ENCODE measurements around the gene LSMEM2. TPM values are rescaled to one million over a fixed set of nuclear protein-coding genes. Genes with fewer than 3 reads are reported as not detected.

Gene LSMEM2
- total RNA-seq, 3 donors from 2014 or later (not counting 1 experiment from before 2014, with no cell fraction given) = not detected

- under 1% methylated on average over 75 of the region's 75 CpGs for WGBS (ENCODE audit: insufficient coverage)
Measured at GRCh38 chr3:50235716-50236483, 43.0 kb upstream of the LSMEM2 start, which contains the start of gene GNAI2. Gene GNAI2, plus strand, starts transcription at chr3:50236204. Its CDS starts 132 bp downstream, at chr3:50236336.

GRCh38 chr3:50236484-50237132 lies 42.3 kb upstream of the LSMEM2 start:
- H3K9me3 ChIP-seq (ENCODE audit: control insufficient read depth, insufficient read depth, low read length) = no peaks in the 10 kb centered on the region
- peak overlapping the region; percentile 96 for H3K4me3 ChIP-seq (ENCODE audit: low read length)
- H3K27ac Mint-ChIP-seq = peak overlapping the region; percentile 95 to 96
- no peaks in the 10 kb centered on the region for H3K9me3 Mint-ChIP-seq
- under 1% methylated on average over 13 of the region's 13 CpGs for WGBS (ENCODE audit: insufficient coverage)
- no peaks in the 10 kb centered on the region for H3K36me3 Mint-ChIP-seq
- no peaks in the 10 kb centered on the region for H3K27me3 Mint-ChIP-seq (ENCODE audit: low read depth in 2 of 2)
- no peak for TF ChIP-seq CTCF (IDR thresholded peaks at IDR 0.05)
- peak overlapping the region; percentile 87 for H3K27ac ChIP-seq (ENCODE audit: low read length)
- H3K36me3 ChIP-seq (ENCODE audit: control insufficient read depth, insufficient read depth, low read length) = peaks cover 17% of the 10 kb centered on the region
- ATAC-seq (no peak), DNase-seq (no peak)
- H3K27me3 ChIP-seq (ENCODE audit: control insufficient read depth, insufficient read depth, low read length) = no peaks in the 10 kb centered on the region
- intact Hi-C loops (cut with micrococcal nuclease) = no loop called here
- peaks cover 57% of the 10 kb centered on the region for H3K4me1 ChIP-seq (ENCODE audit: control insufficient read depth, insufficient read depth, low read length)
- peak overlapping the region; percentile 98 for H3K4me3 Mint-ChIP-seq
- peaks cover 38 to 55% of the 10 kb centered on the region in 2 donors for H3K4me1 Mint-ChIP-seq

More at GRCh38 chr3:50235716-50236483, 43.0 kb upstream of the LSMEM2 start, which contains the start of gene GNAI2:
- peak; percentile 98 to 99 for DNase-seq
- peak; percentile 85 to 97 (median 88) for ATAC-seq
- TF ChIP-seq CTCF (IDR thresholded peaks at IDR 0.05) = no peak
- Mint-ChIP-seq H3K27me3 (ENCODE audit: low read depth in 2 of 2) (no peaks in the 10 kb centered on the region), H3K4me1 (peaks cover 32 to 49% of the 10 kb centered on the region in 2 donors), H3K36me3 (no peaks in the 10 kb centered on the region), H3K9me3 (no peaks in the 10 kb centered on the region), H3K27ac (peak within 1 kb of the TSS; percentile 95 to 96), H3K4me3 (peak within 1 kb of the TSS; percentile 98)
- intact Hi-C loops (cut with micrococcal nuclease) = loop anchor here (1.0 kb wide), 1 partner anchor 9 kb away; no protein-coding TSS in a partner anchor
- peaks cover 50% of the 10 kb centered on the region for H3K4me1 ChIP-seq (ENCODE audit: control insufficient read depth, insufficient read depth, low read length)
- peaks cover 17% of the 10 kb centered on the region for H3K36me3 ChIP-seq (ENCODE audit: control insufficient read depth, insufficient read depth, low read length)
- no peaks in the 10 kb centered on the region for H3K9me3 ChIP-seq (ENCODE audit: control insufficient read depth, insufficient read depth, low read length)
- peak within 1 kb of the TSS; percentile 96 for H3K4me3 ChIP-seq (ENCODE audit: low read length)
- no peaks in the 10 kb centered on the region for H3K27me3 ChIP-seq (ENCODE audit: control insufficient read depth, insufficient read depth, low read length)
- peak within 1 kb of the TSS; percentile 87 for H3K27ac ChIP-seq (ENCODE audit: low read length)

GRCh38 chr3:50237133-50237651 lies 41.7 kb upstream of the LSMEM2 start:
- peaks cover 63% of the 10 kb centered on the region for H3K4me1 ChIP-seq (ENCODE audit: control insufficient read depth, insufficient read depth, low read length)
- TF ChIP-seq CTCF (IDR thresholded peaks at IDR 0.05) = no peak
- peak; percentile 29 to 67 for DNase-seq
- H3K4me3 ChIP-seq (ENCODE audit: low read length) = peak overlapping the region; percentile 96
- peak overlapping the region; percentile 95 to 96 for H3K27ac Mint-ChIP-seq
- no peaks in the 10 kb centered on the region for H3K36me3 Mint-ChIP-seq
- ATAC-seq = no peak
- peaks cover 17% of the 10 kb centered on the region for H3K36me3 ChIP-seq (ENCODE audit: control insufficient read depth, insufficient read depth, low read length)
- peak overlapping the region; percentile 87 for H3K27ac ChIP-seq (ENCODE audit: low read length)
- peak overlapping the region; percentile 98 for H3K4me3 Mint-ChIP-seq
- no peaks in the 10 kb centered on the region for H3K27me3 Mint-ChIP-seq (ENCODE audit: low read depth in 2 of 2)
- no peaks in the 10 kb centered on the region for H3K9me3 ChIP-seq (ENCODE audit: control insufficient read depth, insufficient read depth, low read length)
- no peaks in the 10 kb centered on the region for H3K9me3 Mint-ChIP-seq
- H3K27me3 ChIP-seq (ENCODE audit: control insufficient read depth, insufficient read depth, low read length) = no peaks in the 10 kb centered on the region
- intact Hi-C loops (cut with micrococcal nuclease) = no loop called here
- WGBS (ENCODE audit: insufficient coverage) = under 1% methylated on average over 7 of the region's 7 CpGs
- peaks cover 42 to 61% of the 10 kb centered on the region in 2 donors for H3K4me1 Mint-ChIP-seq

All from natural killer cell (primary cell).